ENCODE results near the gene ETNK2. TPM values are rescaled to one million over a fixed set of nuclear protein-coding genes. Genes with fewer than 3 reads are reported as not detected.

The ETNK2 gene
- total and polyA plus RNA-seq, 2 of the 8 experiments (the other 6 are each of a cell fraction or from before 2014, with no cell fraction given) = 20.1 to 26.7 TPM

GRCh38 chr1:204167730-204168129, 15.9 kb upstream of the ETNK2 start (continued):
- TF ChIP-seq CHD7 (IDR thresholded peaks at IDR 0.05; ENCODE audit: insufficient replicate concordance, low read length) = no peak
